Measurements from ENCODE around the gene TMEM178A.

TMEM178A gene

DNA sequence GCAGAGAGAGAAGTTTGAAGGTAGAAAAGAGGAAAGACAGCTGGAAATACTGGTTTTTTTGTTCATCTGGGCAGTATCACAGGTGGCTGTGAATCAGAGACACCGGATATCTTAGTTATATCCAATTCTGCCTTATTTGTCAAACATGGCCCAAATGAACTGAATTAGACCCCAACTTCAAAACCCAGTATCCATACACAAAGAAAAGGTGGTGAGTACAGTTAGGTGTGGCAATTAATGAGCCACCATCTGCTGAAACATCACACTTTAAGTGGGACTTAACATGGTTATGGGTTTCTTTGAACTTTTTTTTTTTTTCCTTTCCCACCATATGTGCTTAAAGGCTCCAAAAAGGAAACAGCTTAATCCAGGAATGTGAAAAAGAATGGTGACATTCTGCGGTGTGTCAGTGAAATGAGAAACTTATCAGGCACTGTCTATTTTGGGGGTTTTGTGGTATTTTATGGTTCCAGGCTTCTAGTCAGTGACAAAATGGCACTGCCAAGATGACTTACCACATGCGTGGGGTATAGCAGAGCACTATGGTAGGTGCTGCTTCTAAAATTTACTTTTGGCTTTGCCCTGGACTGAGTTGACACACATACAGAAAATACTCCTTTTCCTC lies 5.0 kb upstream of the TMEM178A start:
- TF ChIP-seq, protein P1, sequence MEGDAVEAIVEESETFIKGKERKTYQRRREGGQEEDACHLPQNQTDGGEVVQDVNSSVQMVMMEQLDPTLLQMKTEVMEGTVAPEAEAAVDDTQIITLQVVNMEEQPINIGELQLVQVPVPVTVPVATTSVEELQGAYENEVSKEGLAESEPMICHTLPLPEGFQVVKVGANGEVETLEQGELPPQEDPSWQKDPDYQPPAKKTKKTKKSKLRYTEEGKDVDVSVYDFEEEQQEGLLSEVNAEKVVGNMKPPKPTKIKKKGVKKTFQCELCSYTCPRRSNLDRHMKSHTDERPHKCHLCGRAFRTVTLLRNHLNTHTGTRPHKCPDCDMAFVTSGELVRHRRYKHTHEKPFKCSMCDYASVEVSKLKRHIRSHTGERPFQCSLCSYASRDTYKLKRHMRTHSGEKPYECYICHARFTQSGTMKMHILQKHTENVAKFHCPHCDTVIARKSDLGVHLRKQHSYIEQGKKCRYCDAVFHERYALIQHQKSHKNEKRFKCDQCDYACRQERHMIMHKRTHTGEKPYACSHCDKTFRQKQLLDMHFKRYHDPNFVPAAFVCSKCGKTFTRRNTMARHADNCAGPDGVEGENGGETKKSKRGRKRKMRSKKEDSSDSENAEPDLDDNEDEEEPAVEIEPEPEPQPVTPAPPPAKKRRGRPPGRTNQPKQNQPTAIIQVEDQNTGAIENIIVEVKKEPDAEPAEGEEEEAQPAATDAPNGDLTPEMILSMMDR (IDR thresholded peaks at IDR 0.05; ENCODE audit: low read depth, low read length, poor library complexity, severe bottlenecking) = no peak
- TF ChIP-seq EZH2phosphoT487 (IDR thresholded peaks at IDR 0.05; ENCODE audit: borderline replicate concordance, low read length) = no peak
- Histone ChIP-seq H3K27ac (ENCODE audit: low read depth, low read length) (no peak overlapping the region), H3K79me2 (ENCODE audit: control insufficient read depth, low read length) (no peaks in the 10 kb centered on the region), H3K27me3 (ENCODE audit: control insufficient read depth, low read length) (peaks cover 15% of the 10 kb centered on the region), H3K4me3 (ENCODE audit: low read length) (no peak overlapping the region), H3K36me3 (ENCODE audit: control insufficient read depth, low read length) (no peaks in the 10 kb centered on the region), H3K9me2 (replicated peaks; ENCODE audit: control insufficient read depth, low read length) (no peaks in the 10 kb centered on the region), H3K4me1 (ENCODE audit: control insufficient read depth, low read length) (no peaks in the 10 kb centered on the region), H3F3A (ENCODE audit: control insufficient read depth, insufficient read depth) (no peaks in the 10 kb centered on the region), H3K4me2 (ENCODE audit: low read length) (no peak overlapping the region), H3K9me3 (ENCODE audit: control insufficient read depth, insufficient read depth, low read length) (no peaks in the 10 kb centered on the region), H4K20me1 (ENCODE audit: control insufficient read depth, insufficient read depth, low read depth, low read length) (no peaks in the 10 kb centered on the region)

DNA sequence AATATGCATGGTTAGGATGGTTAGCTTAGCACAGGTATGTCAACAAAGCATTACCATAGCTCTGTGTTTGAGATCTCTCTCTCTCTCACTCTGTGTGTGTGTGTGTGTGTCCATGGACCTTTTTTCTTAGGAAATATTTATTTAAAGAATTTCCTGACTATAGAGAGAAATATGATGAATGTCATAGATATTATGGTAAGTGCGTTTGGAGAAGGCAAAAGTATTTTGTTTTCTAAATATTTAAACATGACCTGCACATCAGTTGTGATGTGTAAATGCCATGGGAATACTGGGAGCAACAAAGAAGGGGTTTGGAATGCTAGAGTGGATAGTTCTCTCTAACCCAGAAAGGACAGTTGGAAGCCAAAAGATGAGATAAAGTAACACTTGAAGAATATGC lies 3.9 kb upstream of the TMEM178A start:
- TF ChIP-seq, protein P1 (IDR thresholded peaks at IDR 0.05; ENCODE audit: low read depth, low read length, poor library complexity, severe bottlenecking) = no peak
- no peak for TF ChIP-seq EZH2phosphoT487 (IDR thresholded peaks at IDR 0.05; ENCODE audit: borderline replicate concordance, low read length)
- Histone ChIP-seq H3K36me3 (ENCODE audit: control insufficient read depth, low read length) (no peaks in the 10 kb centered on the region), H3K4me2 (ENCODE audit: low read length) (no peak overlapping the region), H3F3A (ENCODE audit: control insufficient read depth, insufficient read depth) (no peaks in the 10 kb centered on the region), H3K9me2 (replicated peaks; ENCODE audit: control insufficient read depth, low read length) (no peaks in the 10 kb centered on the region), H3K27ac (ENCODE audit: low read depth, low read length) (no peak overlapping the region), H3K9me3 (ENCODE audit: control insufficient read depth, insufficient read depth, low read length) (no peaks in the 10 kb centered on the region), H4K20me1 (ENCODE audit: control insufficient read depth, insufficient read depth, low read depth, low read length) (no peaks in the 10 kb centered on the region), H3K79me2 (ENCODE audit: control insufficient read depth, low read length) (no peaks in the 10 kb centered on the region), H3K4me1 (ENCODE audit: control insufficient read depth, low read length) (no peaks in the 10 kb centered on the region), H3K27me3 (ENCODE audit: control insufficient read depth, low read length) (peaks cover 20% of the 10 kb centered on the region), H3K4me3 (ENCODE audit: low read length) (no peak overlapping the region)

DNA sequence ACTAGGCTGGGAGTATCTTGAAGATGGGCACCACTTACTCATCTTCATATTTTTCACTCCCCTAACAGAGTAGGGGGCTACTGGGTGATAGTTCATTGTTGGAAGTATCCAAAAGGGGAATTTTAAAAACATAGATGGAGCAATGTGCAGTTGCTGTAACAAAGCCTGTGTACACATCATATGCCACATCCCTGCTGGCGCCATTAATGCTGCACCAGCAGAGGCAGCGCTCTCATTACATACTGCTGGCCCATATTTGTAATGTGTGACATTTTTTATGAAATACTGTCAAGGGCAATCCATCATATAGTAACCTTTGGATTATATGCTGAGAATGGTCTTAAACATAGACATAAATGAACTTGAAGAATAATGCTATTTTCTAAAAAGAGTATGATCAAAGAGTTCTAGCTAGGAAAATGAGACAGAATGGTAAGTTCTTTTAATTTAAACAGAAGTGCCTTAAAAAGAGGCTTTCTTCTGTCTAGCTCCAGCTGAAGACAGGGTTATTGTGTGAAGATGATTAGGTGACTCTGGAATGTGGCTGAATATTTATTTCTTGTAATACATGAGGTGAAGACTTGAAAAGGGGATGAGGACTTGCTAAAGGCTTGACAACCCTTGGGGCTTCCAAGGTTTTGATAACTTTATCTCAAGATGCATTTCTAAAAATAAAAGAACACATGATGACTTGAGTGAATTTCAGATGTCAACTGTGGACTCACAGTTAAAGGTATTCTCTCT lies 2.4 kb upstream of the TMEM178A start:
- no peaks in the 10 kb centered on the region for H4K20me1 ChIP-seq (ENCODE audit: control insufficient read depth, insufficient read depth, low read depth, low read length)
- no peak overlapping the region for H3K4me3 ChIP-seq (ENCODE audit: low read length)
- no peaks in the 10 kb centered on the region for H3K9me3 ChIP-seq (ENCODE audit: control insufficient read depth, insufficient read depth, low read length)
- no peaks in the 10 kb centered on the region for H3K79me2 ChIP-seq (ENCODE audit: control insufficient read depth, low read length)
- H3K27ac ChIP-seq (ENCODE audit: low read depth, low read length) = no peak overlapping the region
- no peaks in the 10 kb centered on the region for H3K4me1 ChIP-seq (ENCODE audit: control insufficient read depth, low read length)
- no peaks in the 10 kb centered on the region for H3K36me3 ChIP-seq (ENCODE audit: control insufficient read depth, low read length)
- H3K27me3 ChIP-seq (ENCODE audit: control insufficient read depth, low read length) = peaks cover 35% of the 10 kb centered on the region
- no peaks in the 10 kb centered on the region for H3K9me2 ChIP-seq (replicated peaks; ENCODE audit: control insufficient read depth, low read length)
- TF ChIP-seq EZH2phosphoT487 (IDR thresholded peaks at IDR 0.05; ENCODE audit: borderline replicate concordance, low read length) = no peak
- TF ChIP-seq, protein P1 (IDR thresholded peaks at IDR 0.05; ENCODE audit: low read depth, low read length, poor library complexity, severe bottlenecking) = no peak
- no peaks in the 10 kb centered on the region for H3F3A ChIP-seq (ENCODE audit: control insufficient read depth, insufficient read depth)
- no peak overlapping the region for H3K4me2 ChIP-seq (ENCODE audit: low read length)
